ENCODE results near the gene IGFBP7.

DNA sequence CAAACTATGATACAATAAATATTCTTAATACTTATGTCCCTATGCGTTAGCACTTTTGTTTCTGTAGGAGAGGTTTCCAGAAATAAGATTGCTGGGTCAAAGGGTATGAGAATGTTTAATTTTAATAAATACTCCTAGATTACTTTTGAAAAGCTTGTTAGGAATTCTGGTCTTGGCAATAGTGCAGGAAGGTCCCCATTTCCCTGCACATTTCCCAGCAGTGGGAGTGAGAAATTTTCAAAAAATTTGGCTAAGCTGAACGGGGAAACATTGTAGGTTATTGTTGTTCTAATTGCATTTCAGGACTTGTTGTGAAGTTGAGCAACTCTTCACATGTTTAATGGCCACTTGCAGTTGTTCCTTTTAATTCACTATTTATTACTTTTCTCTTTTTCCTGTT is 27.1 kb downstream of the IGFBP7 start:
- TF ChIP-seq EZH2phosphoT487 (IDR thresholded peaks at IDR 0.05; ENCODE audit: insufficient read depth, low read depth) (no peak), EZH2 (IDR thresholded peaks at IDR 0.05; ENCODE audit: insufficient read depth, poor library complexity, severe bottlenecking) (no peak)
